Right lobe of liver (tissue), 4 donors: ENCODE results near the gene TERT.

Experiments
- CTCF ChIP-seq, 4 donors: fragments of 200-600 bp in 3 of 4; fragments of 450-650 bp in 1 of 4; IDR thresholded peaks; one replicate each; pipeline versions ENCODE4 v1.5.1 to v1.8.0; 2016 to 2022; ENCODE audit warnings: antibody characterized with exemption in 4 of 4, mild to moderate bottlenecking in 2 of 4
- POLR2A ChIP-seq: fragments of 450-650 bp; IDR thresholded peaks from one replicate; pipeline ENCODE4 v1.6.1; 2017; ENCODE audit warnings: antibody characterized with exemption, mild to moderate bottlenecking
- donor health status: DM: no; HTN: no; CAD: no.
- donor health status: DM: no; HTN: no; CAD: no.
- donor health status: DM: no; HTN: yes; CAD: no.

GRCh38 chr5:1226839-1227581 is 67.9 kb downstream of the TERT start:
- no peak for TF ChIP-seq POLR2A
- no peak for TF ChIP-seq CTCF (IDR thresholded peaks at IDR 0.05)
